ENCODE data around the gene MYO3B. TPM values are rescaled to one million over a fixed set of nuclear protein-coding genes. Genes with fewer than 3 reads are reported as not detected.

MYO3B gene
- total RNA-seq, 4 donors from 2014 or later: 0.06 TPM; not detected in 3

DNA sequence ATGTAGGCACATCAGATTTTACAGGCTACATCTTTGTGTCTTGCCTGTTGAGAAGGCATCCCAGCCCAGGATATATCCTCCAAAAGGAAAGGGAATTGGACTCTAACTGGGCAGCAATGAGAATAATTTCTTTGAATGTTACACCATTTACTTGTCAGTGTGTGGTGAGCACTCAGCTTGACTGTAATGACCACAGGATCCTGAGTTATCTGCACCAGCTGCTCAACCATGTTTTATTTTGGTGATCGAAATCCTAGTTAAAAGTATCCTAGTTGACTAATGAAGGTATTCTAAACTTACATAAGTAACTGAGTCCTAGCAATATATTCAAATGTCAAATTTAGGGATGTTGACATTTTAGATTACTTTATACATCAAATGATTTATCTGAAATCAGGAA, 123.0 kb downstream of the MYO3B start:
- H3K9me3 ChIP-seq: no peaks in the 10 kb centered on the region
- intact Hi-C loops (cut with DNase I): no loop called here
- no peak overlapping the region for H3K27ac ChIP-seq (replicated peaks in 1 of 4)
- H3K4me3 ChIP-seq: no peak overlapping the region
- no peaks in the 10 kb centered on the region for H3K4me1 ChIP-seq
- no peak for TF ChIP-seq EP300 (IDR thresholded peaks at IDR 0.05)
- no peak for TF ChIP-seq POLR2A (IDR thresholded peaks at IDR 0.05; ENCODE audit: low read depth)
- TF ChIP-seq, protein P1, sequence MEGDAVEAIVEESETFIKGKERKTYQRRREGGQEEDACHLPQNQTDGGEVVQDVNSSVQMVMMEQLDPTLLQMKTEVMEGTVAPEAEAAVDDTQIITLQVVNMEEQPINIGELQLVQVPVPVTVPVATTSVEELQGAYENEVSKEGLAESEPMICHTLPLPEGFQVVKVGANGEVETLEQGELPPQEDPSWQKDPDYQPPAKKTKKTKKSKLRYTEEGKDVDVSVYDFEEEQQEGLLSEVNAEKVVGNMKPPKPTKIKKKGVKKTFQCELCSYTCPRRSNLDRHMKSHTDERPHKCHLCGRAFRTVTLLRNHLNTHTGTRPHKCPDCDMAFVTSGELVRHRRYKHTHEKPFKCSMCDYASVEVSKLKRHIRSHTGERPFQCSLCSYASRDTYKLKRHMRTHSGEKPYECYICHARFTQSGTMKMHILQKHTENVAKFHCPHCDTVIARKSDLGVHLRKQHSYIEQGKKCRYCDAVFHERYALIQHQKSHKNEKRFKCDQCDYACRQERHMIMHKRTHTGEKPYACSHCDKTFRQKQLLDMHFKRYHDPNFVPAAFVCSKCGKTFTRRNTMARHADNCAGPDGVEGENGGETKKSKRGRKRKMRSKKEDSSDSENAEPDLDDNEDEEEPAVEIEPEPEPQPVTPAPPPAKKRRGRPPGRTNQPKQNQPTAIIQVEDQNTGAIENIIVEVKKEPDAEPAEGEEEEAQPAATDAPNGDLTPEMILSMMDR (IDR thresholded peaks at IDR 0.05): no peak
- TF ChIP-seq POLR2AphosphoS5 (IDR thresholded peaks at IDR 0.05): no peak
- H3K36me3 ChIP-seq: no peaks in the 10 kb centered on the region
- peaks cover 0 to 4% (median 0%) of the 10 kb centered on the region in 4 donors for H3K27me3 ChIP-seq
- no peak for DNase-seq (ENCODE audit: extremely low spot score)
- 91% methylated on average over 1 of the region's 1 CpG for WGBS

DNA sequence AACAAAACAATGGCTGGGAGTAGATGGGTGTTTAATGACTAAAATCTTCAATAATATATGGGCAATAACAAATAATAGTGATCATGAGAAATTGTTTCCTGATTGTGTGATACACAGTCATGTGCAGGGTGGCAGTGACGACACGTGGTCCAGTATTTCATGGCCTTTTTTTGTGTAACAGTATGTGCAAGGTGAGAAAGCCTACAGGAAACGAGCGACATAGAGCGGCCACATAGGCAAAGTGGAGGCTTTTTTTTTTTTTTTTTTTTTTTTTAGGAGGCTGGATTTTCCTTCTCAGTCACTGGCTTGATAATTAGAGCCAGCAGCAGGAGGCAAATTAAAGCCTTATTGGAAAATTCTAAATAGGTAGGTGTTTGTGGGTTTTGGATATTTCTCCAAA, 123.7 kb downstream of the MYO3B start:
- H3K36me3 ChIP-seq: no peaks in the 10 kb centered on the region
- no peak for DNase-seq (ENCODE audit: extremely low spot score)
- TF ChIP-seq EP300 (IDR thresholded peaks at IDR 0.05) (no peak), POLR2AphosphoS5 (IDR thresholded peaks at IDR 0.05) (no peak), POLR2A (IDR thresholded peaks at IDR 0.05; ENCODE audit: low read depth) (no peak)
- TF ChIP-seq, protein P1 (IDR thresholded peaks at IDR 0.05): no peak
- peaks cover 0 to 5% (median 0%) of the 10 kb centered on the region in 4 donors for H3K27me3 ChIP-seq
- no peaks in the 10 kb centered on the region for H3K4me1 ChIP-seq
- WGBS: 77% methylated on average over 5 of the region's 5 CpGs
- no peaks in the 10 kb centered on the region for H3K9me3 ChIP-seq
- no peak overlapping the region for H3K4me3 ChIP-seq
- H3K27ac ChIP-seq (replicated peaks in 1 of 4): no peak overlapping the region
- intact Hi-C loops (cut with DNase I): no loop called here

DNA sequence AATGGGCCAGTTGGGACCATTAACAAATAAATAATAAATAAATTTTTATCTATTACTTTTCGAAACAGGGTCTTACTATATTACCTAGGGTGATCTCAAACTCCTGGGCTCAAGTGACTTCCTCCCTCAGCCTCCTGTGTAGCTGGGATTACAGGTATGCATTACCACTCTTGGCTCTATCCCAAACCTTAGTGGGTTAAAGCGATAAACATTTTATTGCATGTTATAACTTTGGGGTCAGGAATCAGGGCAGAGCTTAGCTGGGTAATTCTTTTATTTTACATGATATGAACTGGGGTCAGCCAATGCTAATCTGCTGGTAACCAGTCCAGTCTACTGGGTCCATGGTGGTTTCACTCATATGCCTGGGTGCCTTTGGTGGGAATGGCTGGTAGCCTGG, 127.8 kb downstream of the MYO3B start:
- no peak for DNase-seq (ENCODE audit: extremely low spot score)
- Histone ChIP-seq H3K4me3 (no peak overlapping the region), H3K27ac (replicated peaks in 1 of 4) (no peak overlapping the region), H3K4me1 (no peaks in the 10 kb centered on the region), H3K9me3 (no peaks in the 10 kb centered on the region), H3K36me3 (no peaks in the 10 kb centered on the region), H3K27me3 (peaks cover 0 to 5% (median 0%) of the 10 kb centered on the region in 4 donors)
- 88% methylated on average over 2 of the region's 2 CpGs for WGBS
- intact Hi-C loops (cut with DNase I): no loop called here
- TF ChIP-seq POLR2A (IDR thresholded peaks at IDR 0.05; ENCODE audit: low read depth): no peak
- no peak for TF ChIP-seq EP300 (IDR thresholded peaks at IDR 0.05)
- TF ChIP-seq, protein P1 (IDR thresholded peaks at IDR 0.05): no peak
- no peak for TF ChIP-seq POLR2AphosphoS5 (IDR thresholded peaks at IDR 0.05)

DNA sequence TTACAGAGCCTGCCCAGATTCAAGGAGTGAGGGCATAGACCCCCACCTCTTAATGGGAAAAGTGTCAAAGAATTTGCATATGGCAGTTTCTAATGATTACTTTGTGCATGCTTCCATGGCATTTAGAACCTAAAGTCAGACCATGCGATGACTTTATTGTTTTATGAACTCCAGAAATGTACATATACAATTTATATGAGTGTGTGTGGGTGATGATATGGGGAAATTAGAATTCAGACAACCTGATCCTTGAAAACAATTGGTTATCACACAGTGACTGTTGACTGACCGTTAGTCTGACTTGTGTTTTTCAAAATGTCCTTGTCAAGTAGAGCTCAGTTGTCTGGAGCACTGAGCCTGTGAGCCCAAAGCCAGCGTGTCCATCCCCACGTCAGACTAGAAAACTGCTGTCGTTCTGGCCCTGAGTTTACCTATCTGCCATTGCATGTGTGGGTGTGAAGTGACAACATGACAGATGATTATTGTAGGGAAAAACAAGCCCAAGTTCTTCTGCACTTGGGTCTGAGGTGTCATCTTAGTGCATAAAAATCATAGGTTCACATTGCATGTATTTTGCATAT, 128.4 kb downstream of the MYO3B start:
- WGBS: 51% methylated on average over 5 of the region's 5 CpGs

More for the DNA sequence above, 128.4 kb downstream of the MYO3B start:
- TF ChIP-seq POLR2AphosphoS5 (IDR thresholded peaks at IDR 0.05) (no peak), POLR2A (IDR thresholded peaks at IDR 0.05; ENCODE audit: low read depth) (no peak), EP300 (IDR thresholded peaks at IDR 0.05) (no peak)
- TF ChIP-seq, protein P1 (IDR thresholded peaks at IDR 0.05): no peak
- H3K36me3 ChIP-seq: no peaks in the 10 kb centered on the region
- H3K27ac ChIP-seq (replicated peaks in 1 of 4): no peak overlapping the region
- intact Hi-C loops (cut with DNase I): no loop called here
- H3K27me3 ChIP-seq: peaks cover 0 to 5% (median 0%) of the 10 kb centered on the region in 4 donors
- H3K4me1 ChIP-seq: no peaks in the 10 kb centered on the region
- no peak overlapping the region for H3K4me3 ChIP-seq
- no peak for DNase-seq (ENCODE audit: extremely low spot score)
- H3K9me3 ChIP-seq: no peaks in the 10 kb centered on the region

All from esophagus muscularis mucosa (tissue), 4 donors.